Activated CD4-positive, alpha-beta memory T cell treated with anti-CD3 and anti-CD28 coated beads, Interleukin-2, amount 10 ng/mL, durations not matched to agents 7 days and 5 days (primary cell): Measurements from ENCODE around the gene PTPRJ. TPM values are rescaled to one million over a fixed set of nuclear protein-coding genes. Genes with fewer than 3 reads are reported as not detected.

Experiments used
- CTCF ChIA-PET: fragments of 350-600 bp; sonication (Branson Sonifier 250); formaldehyde crosslinking; loops from one replicate; lab custom pipeline; 2021; ENCODE audit warnings: antibody characterized with exemption, inconsistent platforms; lab: Charles Lee
- POLR2A ChIA-PET: fragments of 350-600 bp; sonication (Branson Sonifier 250); formaldehyde crosslinking; loops from one replicate; lab custom pipeline; 2021; ENCODE audit warnings: antibody characterized with exemption; lab: Charles Lee
- DNase-seq: peaks from one replicate; pipeline ENCODE4 v3.0.0-alpha.2; 2020
- H3K27ac Mint-ChIP-seq: one replicate; pipeline ENCODE4 v1.8.0; 2021; ENCODE audit warnings: mild to moderate bottlenecking, mixed read lengths
- H3K27me3 Mint-ChIP-seq: one replicate; pipeline ENCODE4 v1.8.0; 2021; ENCODE audit warnings: mixed read lengths
- H3K36me3 Mint-ChIP-seq: one replicate; pipeline ENCODE4 v1.8.0; 2021; ENCODE audit warnings: low read depth, mixed read lengths
- H3K4me1 Mint-ChIP-seq: one replicate; pipeline ENCODE4 v1.8.0; 2021; ENCODE audit warnings: mixed read lengths
- H3K4me3 Mint-ChIP-seq: one replicate; pipeline ENCODE4 v1.8.0; 2021; ENCODE audit warnings: mild to moderate bottlenecking, mixed read lengths
- H3K9me3 Mint-ChIP-seq: one replicate; pipeline ENCODE4 v1.8.0; 2021; ENCODE audit warnings: mixed read lengths
- total RNA-seq, 2 experiments: library from RNA; stranded (reverse); gene quantifications; one replicate each; pipeline ENCODE4 v1.2.3, GENCODE V29; 2021

Gene PTPRJ
- total RNA-seq, 2 experiments from 2014 or later: 83.0 to 89.1 TPM

GRCh38 chr11:48085688-48086087 lies 105.3 kb downstream of the PTPRJ start:
- Mint-ChIP-seq H3K36me3 (peaks cover 37% of the 10 kb centered on the region), H3K27me3 (no peaks in the 10 kb centered on the region), H3K4me3 (no peak overlapping the region), H3K9me3 (no peaks in the 10 kb centered on the region), H3K4me1 (peaks cover 53% of the 10 kb centered on the region), H3K27ac (no peak overlapping the region)
- ChIA-PET POLR2A (no interaction called here), CTCF (interaction anchor here (1.2 kb wide), 1 partner anchor 67 kb away, joined by 3 read pairs; no protein-coding TSS in a partner anchor)
- DNase-seq: no peak

GRCh38 chr11:48087422-48087821 lies 107.1 kb downstream of the PTPRJ start:
- no peak overlapping the region for H3K27ac Mint-ChIP-seq
- H3K36me3 Mint-ChIP-seq: peaks cover 31% of the 10 kb centered on the region
- ChIA-PET CTCF (interaction anchor here (0.6 kb wide), 1 partner anchor 155 kb away, joined by 5 read pairs; no protein-coding TSS in a partner anchor), POLR2A (no interaction called here)
- no peak overlapping the region for H3K4me3 Mint-ChIP-seq
- no peak for DNase-seq
- H3K4me1 Mint-ChIP-seq: peaks cover 48% of the 10 kb centered on the region
- H3K9me3 Mint-ChIP-seq: no peaks in the 10 kb centered on the region
- H3K27me3 Mint-ChIP-seq: no peaks in the 10 kb centered on the region

- POLR2A ChIA-PET: no interaction called here
- Mint-ChIP-seq H3K36me3 (peaks cover 27% of the 10 kb centered on the region), H3K27ac (no peak overlapping the region), H3K9me3 (no peaks in the 10 kb centered on the region), H3K27me3 (no peaks in the 10 kb centered on the region), H3K4me1 (peaks cover 49% of the 10 kb centered on the region), H3K4me3 (no peak overlapping the region)
- CTCF ChIA-PET: no interaction called here
- DNase-seq: no peak
These were observed 107.8 kb downstream of the PTPRJ start for GRCh38 chr11:48087974-48088681.

- peaks cover 48% of the 10 kb centered on the region for H3K4me1 Mint-ChIP-seq
- H3K9me3 Mint-ChIP-seq: no peaks in the 10 kb centered on the region
- ChIA-PET CTCF (interaction anchor here (0.6 to 0.8 kb wide), 2 partner anchors 31 to 380 kb away, joined by 3 read pairs; no protein-coding TSS in a partner anchor), POLR2A (no interaction called here)
- no peak overlapping the region for H3K27ac Mint-ChIP-seq
- peaks cover 24% of the 10 kb centered on the region for H3K36me3 Mint-ChIP-seq
- H3K4me3 Mint-ChIP-seq: no peak overlapping the region
- DNase-seq: no peak
- no peaks in the 10 kb centered on the region for H3K27me3 Mint-ChIP-seq
These were observed 108.3 kb downstream of the PTPRJ start for GRCh38 chr11:48088682-48089050.

- Mint-ChIP-seq H3K27ac (no peak overlapping the region), H3K4me3 (no peak overlapping the region), H3K4me1 (peaks cover 61% of the 10 kb centered on the region), H3K36me3 (peaks cover 16% of the 10 kb centered on the region), H3K9me3 (no peaks in the 10 kb centered on the region), H3K27me3 (no peaks in the 10 kb centered on the region)
- no peak for DNase-seq
- ChIA-PET CTCF (no interaction called here), POLR2A (interaction anchor here (1.1 kb wide), 1 partner anchor 34 kb away, joined by 3 read pairs; no protein-coding TSS in a partner anchor)
These were observed 109.8 kb downstream of the PTPRJ start for GRCh38 chr11:48090174-48090573.

- POLR2A ChIA-PET: interaction anchor here (1.0 to 1.3 kb wide), 3 partner anchors 16 to 71 kb away, joined by 3 to 4 read pairs (median 4); no protein-coding TSS in a partner anchor
- H3K4me1 Mint-ChIP-seq: peaks cover 68% of the 10 kb centered on the region
- no peaks in the 10 kb centered on the region for H3K9me3 Mint-ChIP-seq
- peak; percentile 4 for DNase-seq
- H3K36me3 Mint-ChIP-seq: peaks cover 12% of the 10 kb centered on the region
- H3K4me3 Mint-ChIP-seq: no peak overlapping the region
- H3K27ac Mint-ChIP-seq: no peak overlapping the region
- CTCF ChIA-PET: no interaction called here
- no peaks in the 10 kb centered on the region for H3K27me3 Mint-ChIP-seq
These were observed 111.2 kb downstream of the PTPRJ start for GRCh38 chr11:48091426-48092102.

- H3K4me3 Mint-ChIP-seq: no peak overlapping the region
- H3K27me3 Mint-ChIP-seq: no peaks in the 10 kb centered on the region
- ChIA-PET CTCF (interaction anchor here (0.8 kb wide), 1 partner anchor 14 kb away, joined by 3 read pairs; no protein-coding TSS in a partner anchor), POLR2A (interaction anchor here (1.0 kb wide), 3 partner anchors 14 to 38 kb away, joined by 3 to 4 read pairs (median 3); no protein-coding TSS in a partner anchor)
- no peak for DNase-seq
- H3K9me3 Mint-ChIP-seq: no peaks in the 10 kb centered on the region
- H3K4me1 Mint-ChIP-seq: peaks cover 75% of the 10 kb centered on the region
- peaks cover 14% of the 10 kb centered on the region for H3K36me3 Mint-ChIP-seq
- no peak overlapping the region for H3K27ac Mint-ChIP-seq
These were observed 113.0 kb downstream of the PTPRJ start for GRCh38 chr11:48093323-48093722.

GRCh38 chr11:48093795-48094642 lies 113.7 kb downstream of the PTPRJ start:
- ChIA-PET POLR2A (interaction anchor here (0.9 to 1.0 kb wide), 3 partner anchors 36 to 76 kb away, joined by 3 to 4 read pairs (median 3); no protein-coding TSS in a partner anchor), CTCF (interaction anchor here (0.6 kb wide), 2 partner anchors 36 to 158 kb away, joined by 3 to 5 read pairs; no protein-coding TSS in a partner anchor)
- Mint-ChIP-seq H3K27me3 (no peaks in the 10 kb centered on the region), H3K4me3 (no peak overlapping the region), H3K36me3 (peaks cover 18% of the 10 kb centered on the region), H3K27ac (no peak overlapping the region), H3K9me3 (no peaks in the 10 kb centered on the region), H3K4me1 (peaks cover 77% of the 10 kb centered on the region)
- DNase-seq: peak; percentile 23

- DNase-seq: no peak
- H3K4me3 Mint-ChIP-seq: no peak overlapping the region
- peaks cover 21% of the 10 kb centered on the region for H3K36me3 Mint-ChIP-seq
- ChIA-PET POLR2A (interaction anchor here (0.9 kb wide), 1 partner anchor 77 kb away, joined by 4 read pairs; no protein-coding TSS in a partner anchor), CTCF (interaction anchor here (0.6 to 1.4 kb wide), 2 partner anchors 23 to 37 kb away, joined by 3 to 4 read pairs; no protein-coding TSS in a partner anchor)
- no peak overlapping the region for H3K27ac Mint-ChIP-seq
- H3K9me3 Mint-ChIP-seq: no peaks in the 10 kb centered on the region
- H3K27me3 Mint-ChIP-seq: no peaks in the 10 kb centered on the region
- H3K4me1 Mint-ChIP-seq: peaks cover 78% of the 10 kb centered on the region
These were observed 114.4 kb downstream of the PTPRJ start for GRCh38 chr11:48094643-48095339.

- Mint-ChIP-seq H3K27ac (no peak overlapping the region), H3K9me3 (no peaks in the 10 kb centered on the region), H3K4me1 (peaks cover 68% of the 10 kb centered on the region), H3K27me3 (no peaks in the 10 kb centered on the region), H3K36me3 (peaks cover 18% of the 10 kb centered on the region), H3K4me3 (no peak overlapping the region)
- ChIA-PET CTCF (interaction anchor here (1.4 kb wide), 1 partner anchor 24 kb away, joined by 4 read pairs; no protein-coding TSS in a partner anchor), POLR2A (interaction anchor here (0.5 to 2.2 kb wide), 2 partner anchors 12 to 18 kb away, joined by 3 to 8 read pairs; no protein-coding TSS in a partner anchor)
- no peak for DNase-seq
These were observed 115.6 kb downstream of the PTPRJ start for GRCh38 chr11:48095779-48096470.
